Left cardiac atrium (tissue), 4 donors: ENCODE data around the gene IL18R1. TPM values are rescaled to one million over a fixed set of nuclear protein-coding genes. Genes with fewer than 3 reads are reported as not detected.

Experiments
- ATAC-seq, 2 donors: fragments of 200-7000 bp; cut with Tn5 transposase; one replicate each; pipeline ENCODE4 v1.9.1; 2020; ENCODE audit warnings: mild to moderate bottlenecking in 2 of 2, moderate library complexity in 2 of 2
- DNase-seq: peaks from one replicate; pipeline ENCODE4 v3.0.0-alpha.2; 2020
- intact Hi-C, 2 donors: fragments of 100-400 bp; cut with DNase I; formaldehyde crosslinking; loops; one replicate each; pipeline versions ENCODE4 v1.14.1 to v1.15.1; 2022 to 2023
- total RNA-seq, 2 donors: library from RNA; stranded (reverse); fragmentation: NEBNext Ultra II Directional; extraction: Animal tissue kit (Norgen Biotek cat#: 25700); gene quantifications; one replicate each; pipeline ENCODE4 v1.2.1, GENCODE V29; 2021
- donor health status: DM: no; HTN: yes; CAD: no.
- donor health status: DM: no; HTN: yes; CAD: no; lungs with severe emphysema.
- donor health status: DM: yes; HTN: yes; CAD: no.
- donor health status: Dilated cardiomyopathy.

IL18R1 gene
- total RNA-seq, 2 donors from 2014 or later = 1.2 to 5.5 TPM

GRCh38 chr2:102422910-102423309 lies 67.3 kb downstream of the IL18R1 start, which contains the start of gene IL18RAP:
IL18RAP (plus strand) TSS chr2:102423160; CDS start chr2:102423278, 118 bp downstream.
- DNase-seq (no peak), ATAC-seq (no peak)
- intact Hi-C loops = no loop called here

- intact Hi-C loops = no loop called here
- ATAC-seq (no peak), DNase-seq (no peak)
These were observed 67.8 kb downstream of the IL18R1 start for GRCh38 chr2:102423368-102423767.

GRCh38 chr2:102424754-102425153 lies 69.2 kb downstream of the IL18R1 start:
- ATAC-seq (no peak), DNase-seq (no peak)
- intact Hi-C loops = no loop called here

- DNase-seq (no peak), ATAC-seq (no peak)
- intact Hi-C loops = no loop called here
These were observed 70.0 kb downstream of the IL18R1 start for GRCh38 chr2:102425441-102426132.

GRCh38 chr2:102427249-102427648 lies 71.7 kb downstream of the IL18R1 start:
- DNase-seq = no peak
- intact Hi-C loops = no loop called here
- ATAC-seq = no peak

GRCh38 chr2:102428573-102428972 lies 73.0 kb downstream of the IL18R1 start:
- ATAC-seq (no peak), DNase-seq (no peak)
- intact Hi-C loops = no loop called here

- DNase-seq (no peak), ATAC-seq (no peak)
- intact Hi-C loops = no loop called here
These were observed 76.8 kb downstream of the IL18R1 start for GRCh38 chr2:102432386-102432785.

- DNase-seq (no peak), ATAC-seq (no peak)
- intact Hi-C loops = no loop called here
These were observed 78.5 kb downstream of the IL18R1 start for GRCh38 chr2:102433973-102434654.

GRCh38 chr2:102434655-102435381 lies 79.2 kb downstream of the IL18R1 start:
- ATAC-seq (no peak), DNase-seq (no peak)
- intact Hi-C loops = no loop called here

GRCh38 chr2:102435741-102436140 lies 80.1 kb downstream of the IL18R1 start:
- intact Hi-C loops = no loop called here
- no peak for DNase-seq
- ATAC-seq = no peak

- no peak for DNase-seq
- ATAC-seq = no peak
- intact Hi-C loops = no loop called here
These were observed 80.7 kb downstream of the IL18R1 start for GRCh38 chr2:102436323-102436722.

GRCh38 chr2:102437122-102437521 lies 81.5 kb downstream of the IL18R1 start:
- intact Hi-C loops = no loop called here
- DNase-seq = no peak
- no peak for ATAC-seq

- no peak for DNase-seq
- intact Hi-C loops = no loop called here
- ATAC-seq = no peak
These were observed 82.5 kb downstream of the IL18R1 start for GRCh38 chr2:102438111-102438510.

- DNase-seq (no peak), ATAC-seq (no peak)
- intact Hi-C loops = no loop called here
These were observed 83.0 kb downstream of the IL18R1 start for GRCh38 chr2:102438578-102438977.

- intact Hi-C loops = no loop called here
- peak; percentile 63 to 93 for ATAC-seq
These were observed 83.6 kb downstream of the IL18R1 start for GRCh38 chr2:102439065-102439695.

GRCh38 chr2:102442967-102443828 lies 87.6 kb downstream of the IL18R1 start:
- peak in 1 of 2 donors; percentile 56 for ATAC-seq
- intact Hi-C loops = loop anchor here in 1 of 2 donors (10.0 kb wide), 1 partner anchor 198 kb away; no protein-coding TSS in a partner anchor
- DNase-seq = no peak

More at GRCh38 chr2:102439065-102439695, 83.6 kb downstream of the IL18R1 start:
- DNase-seq = no peak

GRCh38 chr2:102444233-102444632 lies 88.6 kb downstream of the IL18R1 start:
- intact Hi-C loops = loop anchor here in 1 of 2 donors (10.0 kb wide), 1 partner anchor 199 kb away; no protein-coding TSS in a partner anchor
- no peak for DNase-seq

GRCh38 chr2:102446936-102447335 lies 91.3 kb downstream of the IL18R1 start:
- intact Hi-C loops = loop anchor here in 1 of 2 donors (5.0 to 10.0 kb wide), 2 partner anchors 202 to 440 kb away; no protein-coding TSS in a partner anchor
- DNase-seq (no peak), ATAC-seq (no peak)

More at GRCh38 chr2:102444233-102444632, 88.6 kb downstream of the IL18R1 start:
- no peak for ATAC-seq
